GM19023 (cell line): ENCODE measurements around the gene SAMD4A.

Experiments
- ATAC-seq: cut with Tn5 transposase; IDR thresholded peaks from one replicate; pipeline ENCODE4 v1.9.1; 2021; ENCODE audit warnings: mild to moderate bottlenecking, moderate library complexity; ENCODE audit not compliant: unreplicated experiment

The SAMD4A gene

DNA sequence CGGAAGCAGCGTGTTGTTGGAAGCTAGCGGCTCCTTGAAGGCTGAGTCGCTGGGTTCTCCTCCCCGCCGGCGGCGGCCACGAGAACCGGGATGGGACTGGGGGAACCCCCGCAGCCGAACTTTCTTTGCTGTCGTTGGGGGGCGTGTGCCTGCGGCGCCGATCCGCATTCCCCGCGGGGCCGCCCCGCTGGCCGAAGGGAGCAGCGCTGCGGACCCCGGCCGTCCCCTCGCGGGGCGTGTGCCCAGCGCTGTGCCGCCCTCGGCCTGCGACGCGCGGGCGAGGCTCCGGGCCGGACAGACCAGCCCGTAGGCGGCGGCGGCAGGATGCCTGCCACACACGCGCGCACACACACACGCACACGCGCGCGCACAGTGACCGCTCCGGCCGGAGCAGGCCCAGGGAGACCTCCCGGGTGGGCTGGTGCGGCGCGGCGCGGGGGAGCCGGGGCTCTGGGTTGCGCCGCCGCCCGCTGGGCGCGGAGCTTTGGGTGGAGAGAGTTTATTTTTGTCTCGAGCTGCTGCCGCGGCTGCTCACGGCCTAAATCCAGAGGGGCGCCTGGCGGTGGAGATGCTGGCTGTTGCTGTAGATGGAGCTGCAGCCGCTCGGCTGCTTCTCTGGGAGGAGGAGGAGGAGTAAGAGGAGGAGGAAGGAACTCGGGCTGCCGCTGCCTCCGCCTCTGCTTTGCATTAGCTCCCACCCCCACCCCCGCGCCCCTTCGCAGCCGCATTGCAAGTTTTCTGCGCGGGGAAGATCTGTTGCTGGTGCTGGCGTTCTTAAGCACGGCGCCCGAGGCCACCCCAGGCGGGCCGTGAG is at the start of gene SAMD4A:
Gene SAMD4A, plus strand, starts transcription at position 719 of the 814 bp plus-strand sequence. CDS start 789 bp downstream, outside the sequence.
- ATAC-seq: peak; percentile 33

DNA sequence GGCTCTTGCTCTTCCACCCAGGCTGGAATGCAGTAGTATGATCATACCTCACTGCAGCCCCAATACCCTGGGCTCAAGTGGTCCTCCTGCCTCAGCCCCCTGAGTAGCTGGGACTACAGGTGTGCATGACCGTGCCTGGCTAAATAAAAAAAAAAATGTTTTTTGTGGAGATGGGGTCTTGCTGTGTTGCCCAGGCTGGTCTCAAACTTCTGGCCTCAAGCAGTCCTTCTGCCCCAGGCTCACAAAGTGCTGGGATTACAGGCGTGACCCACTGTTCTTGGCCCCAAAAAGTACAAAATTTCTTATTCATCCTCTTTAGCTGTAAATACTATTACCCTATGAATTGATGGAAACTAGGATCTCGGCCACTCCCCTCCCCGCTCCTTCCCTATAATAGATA is 42.5 kb upstream of the SAMD4A start:
- no peak for ATAC-seq

DNA sequence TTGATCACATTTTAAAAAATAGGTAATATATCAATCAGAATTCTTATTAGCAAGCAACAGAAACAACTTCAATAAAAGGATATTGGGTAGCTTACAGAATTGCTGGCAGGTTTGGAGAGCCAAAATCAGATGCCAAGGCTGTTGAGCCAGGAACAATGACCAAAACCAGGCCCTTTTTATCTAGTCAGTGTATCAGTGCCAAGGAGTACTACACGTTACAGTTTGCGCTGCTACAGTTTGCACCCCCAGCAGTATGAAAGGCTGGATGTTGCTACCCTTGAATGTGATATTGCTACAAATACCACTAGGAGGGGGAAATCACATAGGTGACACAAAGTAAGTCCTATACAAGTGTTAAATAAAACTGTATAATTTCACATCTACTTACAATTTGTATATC is 38.0 kb upstream of the SAMD4A start:
- no peak for ATAC-seq

GRCh38 chr14:54529811-54530210 is 37.1 kb upstream of the SAMD4A start:
- no peak for ATAC-seq

DNA sequence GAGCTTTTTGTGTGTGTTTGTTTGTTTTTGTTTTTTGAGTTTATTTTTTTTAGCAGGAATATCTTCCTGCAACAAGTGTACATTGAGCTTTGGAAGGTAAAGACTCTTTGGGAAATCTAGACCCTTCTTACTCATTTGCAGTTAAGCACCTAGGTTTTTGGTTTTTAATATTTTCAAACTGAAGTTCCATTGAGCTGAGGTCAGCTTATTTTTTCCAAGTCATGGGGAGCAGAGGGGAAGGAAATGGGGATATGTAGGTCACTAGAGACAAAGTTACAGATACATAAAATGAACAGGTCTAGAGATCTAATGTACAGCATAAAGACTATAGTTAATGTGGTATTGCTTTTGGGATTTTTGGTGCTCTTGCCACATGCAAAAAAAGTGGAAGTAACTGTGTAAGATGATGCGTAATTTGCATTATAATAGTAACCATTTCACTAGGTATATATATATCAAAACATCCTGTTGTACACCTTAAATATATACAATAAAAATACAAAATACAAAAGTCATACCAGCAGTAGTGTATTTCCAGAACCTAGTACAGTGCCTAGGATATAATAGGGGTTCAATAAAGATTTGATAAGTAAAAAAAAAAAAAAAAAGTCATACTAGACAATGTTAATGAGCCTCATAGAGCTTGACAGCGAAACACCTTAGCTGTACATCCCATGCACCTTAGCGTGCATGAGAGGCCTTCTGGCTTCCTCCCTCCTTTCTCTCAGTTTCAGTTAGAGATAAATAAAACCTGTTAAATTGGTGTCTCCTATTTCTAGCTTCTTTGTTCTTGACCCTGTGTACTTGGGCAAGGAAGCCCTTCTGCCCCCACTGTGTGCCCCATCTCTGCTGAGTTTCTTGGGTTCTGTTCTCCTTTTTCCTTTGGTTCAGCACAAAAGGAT is 34.6 kb upstream of the SAMD4A start:
- peak; percentile 96 for ATAC-seq

DNA sequence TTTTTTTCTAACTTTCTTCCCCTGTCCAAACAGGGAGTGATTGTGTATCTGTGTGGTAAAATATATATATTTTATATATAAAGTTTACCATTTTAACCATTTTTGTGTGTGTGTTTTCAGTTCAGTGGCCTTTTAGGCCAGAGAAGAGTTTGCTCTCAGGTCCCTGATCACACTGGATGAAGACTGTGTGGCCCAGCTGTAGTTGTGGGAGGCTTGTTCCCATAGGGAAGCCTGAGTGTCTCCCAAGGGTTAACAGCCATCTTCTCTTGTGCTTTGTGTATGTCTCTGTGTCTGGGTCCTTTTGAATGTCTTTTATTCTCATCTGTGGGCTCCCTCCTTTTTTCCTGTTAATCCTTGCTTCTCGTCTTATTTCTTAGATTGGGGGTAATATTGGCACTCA is 33.8 kb upstream of the SAMD4A start:
- no peak for ATAC-seq

- no peak for ATAC-seq
These were observed 31.8 kb upstream of the SAMD4A start for GRCh38 chr14:54535126-54535525.

GRCh38 chr14:54535646-54536045 is 31.3 kb upstream of the SAMD4A start:
- no peak for ATAC-seq

- no peak for ATAC-seq
These were observed 29.3 kb upstream of the SAMD4A start for GRCh38 chr14:54537651-54538050.

DNA sequence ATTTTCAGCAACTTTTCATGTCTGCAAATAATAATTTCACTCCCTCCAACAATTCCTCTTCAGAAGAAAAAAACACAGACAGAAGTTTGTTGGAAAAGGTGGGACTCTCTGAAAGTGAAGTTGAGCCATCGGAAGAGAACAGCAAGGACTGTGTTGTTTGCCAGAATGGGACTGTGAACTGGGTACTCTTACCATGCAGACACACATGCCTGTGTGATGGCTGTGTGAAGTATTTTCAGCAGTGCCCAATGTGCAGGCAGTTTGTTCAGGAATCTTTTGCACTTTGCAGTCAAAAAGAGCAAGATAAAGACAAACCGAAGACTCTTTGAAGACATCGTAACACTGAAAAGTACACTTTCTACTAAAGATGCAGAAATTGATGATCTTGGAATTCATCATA is 28.9 kb upstream of the SAMD4A start:
- ATAC-seq: no peak

DNA sequence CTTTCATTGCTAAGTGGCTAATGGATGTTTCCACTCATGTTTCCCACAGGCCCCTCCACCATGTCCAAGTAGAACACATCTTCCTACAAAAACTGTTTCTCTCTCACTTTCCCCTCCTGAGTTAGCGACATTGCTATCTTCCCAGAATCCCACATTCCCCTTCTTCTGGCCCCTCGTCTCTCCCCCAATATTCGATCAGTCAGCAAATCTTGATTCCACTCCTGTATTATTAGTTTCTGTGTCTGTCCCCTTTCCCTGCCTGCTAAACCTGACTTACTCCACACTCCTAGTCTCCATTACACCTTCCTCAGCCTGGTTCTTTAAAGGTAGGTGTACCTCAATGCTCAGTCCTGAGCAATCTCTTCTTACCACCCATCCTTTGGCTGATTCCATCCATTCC is 19.3 kb upstream of the SAMD4A start:
- no peak for ATAC-seq

DNA sequence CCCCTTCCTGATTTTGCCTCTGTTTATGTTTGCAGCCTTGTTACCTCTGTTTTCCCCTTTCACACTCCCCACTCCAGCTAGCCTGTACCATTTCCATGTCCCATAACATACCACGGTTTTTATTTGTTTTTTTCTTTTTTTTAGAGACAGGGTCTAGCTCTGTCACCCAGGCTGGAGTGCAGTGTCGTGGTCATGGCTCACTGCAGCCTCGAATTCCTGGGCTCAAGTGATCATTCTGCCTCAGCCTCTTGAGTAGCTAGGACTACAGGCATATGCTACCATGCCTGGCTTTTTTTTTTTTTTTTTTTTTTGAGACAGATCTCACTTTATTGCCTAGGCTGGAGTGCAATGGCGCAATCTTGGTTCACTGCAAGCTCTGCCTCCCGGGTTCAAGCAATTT is 18.4 kb upstream of the SAMD4A start:
- no peak for ATAC-seq

DNA sequence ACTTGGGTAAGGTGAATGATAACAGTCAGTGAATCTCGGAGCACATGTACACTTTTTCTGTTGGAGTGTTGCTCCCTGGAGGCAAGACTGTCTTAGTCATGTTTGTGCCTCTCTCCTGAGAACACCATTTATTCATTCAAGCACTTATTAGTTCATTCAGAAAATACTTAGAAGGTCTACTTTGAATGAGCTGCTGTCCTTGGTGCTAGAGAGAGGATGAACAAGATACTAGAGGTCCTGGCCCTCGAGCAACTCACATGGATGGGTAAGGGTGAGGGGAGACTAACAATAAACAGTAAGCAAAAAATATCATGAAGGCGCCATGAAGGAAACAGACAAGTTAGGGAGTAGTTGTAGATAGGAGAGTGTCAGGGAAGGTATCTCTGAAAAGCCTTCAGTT is 17.1 kb upstream of the SAMD4A start:
- no peak for ATAC-seq

GRCh38 chr14:54550514-54550913 is 16.4 kb upstream of the SAMD4A start:
- ATAC-seq: no peak

- ATAC-seq: no peak
These were observed 12.5 kb upstream of the SAMD4A start for GRCh38 chr14:54554401-54554800.

- ATAC-seq: no peak
These were observed 11.3 kb upstream of the SAMD4A start for GRCh38 chr14:54555651-54556050.

GRCh38 chr14:54556535-54556934 is 10.4 kb upstream of the SAMD4A start:
- ATAC-seq: no peak

DNA sequence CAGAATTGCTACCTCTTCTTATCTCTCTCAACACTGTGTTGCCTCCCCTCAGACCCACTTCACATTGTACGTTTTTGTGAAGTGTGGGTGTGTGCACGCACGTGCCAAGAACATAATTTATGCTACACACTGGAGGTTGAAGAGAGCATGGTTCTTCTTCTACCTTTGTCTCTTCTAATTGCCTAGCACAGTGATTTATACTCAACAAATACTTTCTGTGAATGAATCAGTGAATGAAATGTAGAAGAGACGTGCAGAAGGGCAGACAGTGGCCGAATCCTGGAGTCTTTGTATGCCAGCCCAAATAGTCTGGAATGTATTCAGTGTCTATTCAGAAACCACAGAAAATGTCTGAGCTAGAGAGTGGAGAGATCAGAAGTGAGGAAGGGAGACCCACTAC is 4.6 kb upstream of the SAMD4A start:
- no peak for ATAC-seq

DNA sequence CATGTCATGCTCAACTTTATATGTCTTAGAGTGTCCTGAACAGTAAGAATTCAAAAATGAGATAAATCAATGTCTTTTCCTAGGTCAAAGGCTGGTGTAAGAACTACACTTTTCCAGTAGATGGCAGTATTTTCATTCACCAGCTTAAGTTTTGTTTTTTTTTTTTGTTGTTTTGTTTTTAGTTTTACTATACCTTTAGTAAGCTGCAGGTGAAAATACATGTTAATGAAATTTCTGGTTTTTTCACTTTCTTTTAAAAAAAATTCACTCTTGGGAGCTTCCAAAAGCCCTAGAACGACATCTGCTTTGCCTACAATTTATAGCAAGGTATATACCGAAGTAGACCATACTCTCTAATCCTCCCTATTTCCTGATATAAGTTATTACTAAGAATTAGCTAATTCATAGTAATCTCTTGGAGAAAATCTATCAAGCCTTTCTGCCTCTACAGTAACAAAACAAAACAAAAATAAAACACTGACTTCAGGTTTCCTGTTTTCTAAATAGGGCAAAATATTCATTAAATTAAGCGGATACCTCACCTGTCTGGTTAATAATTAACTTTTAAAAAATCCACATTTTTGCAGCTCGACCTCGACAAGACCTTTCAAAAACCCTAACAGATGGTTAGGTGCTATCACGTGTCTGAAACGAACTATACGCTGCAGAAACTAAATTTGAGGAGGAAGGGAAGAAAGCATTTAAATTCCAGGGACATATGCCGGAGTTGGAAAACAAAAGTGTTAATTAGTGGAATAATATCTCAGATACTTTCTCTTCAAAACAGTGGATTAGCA is 2.7 kb upstream of the SAMD4A start:
- no peak for ATAC-seq

DNA sequence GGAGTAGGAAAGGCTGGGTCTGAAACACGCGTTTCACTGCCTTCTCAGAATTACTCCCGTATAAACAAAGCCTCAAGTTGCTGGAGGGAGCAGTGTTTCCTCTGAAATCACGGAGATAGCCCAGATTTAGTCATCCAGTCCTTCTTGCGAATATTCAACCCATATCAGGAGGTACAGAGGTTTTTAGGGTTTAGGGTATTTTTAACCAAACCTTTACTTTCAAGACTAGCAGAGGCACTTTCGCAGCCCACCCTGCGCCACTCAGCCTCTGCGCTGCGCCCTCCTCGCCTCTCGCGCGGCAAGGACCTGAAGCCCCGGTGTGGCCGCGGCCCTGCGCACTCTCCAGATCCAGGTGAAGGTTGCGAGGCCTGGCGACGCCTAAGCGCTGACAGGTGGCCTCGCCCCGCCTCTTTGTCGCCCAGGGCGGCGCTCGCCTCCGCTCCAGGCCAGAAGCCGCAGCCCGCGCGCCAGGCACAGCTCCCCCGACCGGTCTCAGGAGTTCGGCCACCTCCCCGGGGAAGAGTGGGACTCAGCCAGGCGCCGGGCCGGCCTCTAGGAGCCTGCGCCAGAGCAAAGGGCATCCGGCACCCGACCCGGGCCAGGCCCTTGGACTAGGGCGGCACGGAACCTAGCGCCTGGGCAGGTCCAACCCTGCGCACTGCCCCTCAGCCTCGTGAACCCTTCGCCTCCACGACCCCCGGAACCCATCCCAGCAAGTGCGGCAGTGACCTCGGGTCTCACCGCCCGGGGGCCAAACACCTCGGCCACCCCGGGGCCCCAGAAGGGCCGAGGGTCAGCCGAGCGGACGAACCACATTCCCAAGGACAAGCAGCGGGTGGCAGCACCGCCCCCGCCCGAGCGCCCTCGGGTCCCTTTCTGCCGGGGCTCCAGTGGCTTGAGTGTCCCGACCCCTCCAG is 1.8 kb upstream of the SAMD4A start:
- peak; percentile 39 for ATAC-seq
